Measurements from ENCODE around the gene PRKCD. TPM values are rescaled to one million over a fixed set of nuclear protein-coding genes. Genes with fewer than 3 reads are reported as not detected.

Gene PRKCD
- total RNA-seq, 1 donor from 2014 or later = 3.7 TPM

DNA sequence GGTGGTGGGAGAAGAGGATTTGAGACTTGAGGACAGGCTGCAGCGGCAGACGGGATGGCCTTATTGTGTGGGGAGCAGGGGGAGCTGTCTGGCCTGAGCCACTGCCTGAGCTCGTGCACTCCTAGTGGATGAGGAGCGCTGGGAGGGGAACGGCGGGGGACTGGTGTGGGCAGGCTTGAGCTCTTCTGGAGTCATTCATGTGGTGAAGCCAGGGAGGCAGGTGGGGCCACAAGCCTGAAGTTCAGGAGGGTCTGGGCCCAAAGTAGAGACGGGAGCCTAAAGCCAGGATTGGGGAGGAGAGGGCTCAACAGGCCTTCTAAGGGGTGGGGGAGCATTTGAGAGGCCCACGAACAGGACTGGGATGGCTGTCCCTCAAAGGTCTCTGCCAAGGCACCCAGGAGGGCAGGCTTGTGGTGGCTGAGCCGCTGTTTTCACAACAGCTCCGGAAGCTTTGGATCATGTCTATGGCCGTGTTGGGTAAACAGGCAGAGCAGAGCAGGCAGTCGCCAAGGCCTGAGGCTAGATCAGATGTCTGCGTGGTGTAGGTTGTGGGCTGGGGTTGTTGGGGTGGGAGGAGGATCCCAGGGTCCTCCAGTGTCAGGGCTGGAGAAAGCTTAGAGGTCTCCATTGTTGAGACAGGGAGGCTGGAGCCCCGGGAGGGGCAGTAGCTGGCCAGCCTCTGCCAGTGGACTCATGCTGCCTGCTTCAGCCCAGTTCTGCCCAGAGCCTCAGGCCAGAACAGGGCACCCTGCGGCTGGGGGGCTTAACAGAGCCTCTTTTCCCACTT is 8.2 kb downstream of the PRKCD start:
- no peak overlapping the region for H3K9ac ChIP-seq (ENCODE audit: low read depth in 1 of 3, low read length in 3 of 3)
- no peaks in the 10 kb centered on the region for H3K36me3 ChIP-seq (ENCODE audit: control insufficient read depth in 3 of 3, insufficient read depth in 3 of 3, low read length in 3 of 3)
- no peaks in the 10 kb centered on the region for H3K27me3 ChIP-seq (ENCODE audit: control insufficient read depth in 3 of 3, insufficient read depth in 3 of 3, low read length in 3 of 3)
- H3K27ac ChIP-seq (ENCODE audit: low read depth, low read length) = no peak overlapping the region
- no peaks in the 10 kb centered on the region for H3K9me3 ChIP-seq (ENCODE audit: control insufficient read depth in 3 of 3, low read length in 3 of 3)
- peaks cover 11 to 33% (median 17%) of the 10 kb centered on the region in 3 donors for H3K4me1 ChIP-seq (ENCODE audit: control insufficient read depth in 3 of 3, insufficient read depth in 3 of 3, low read length in 3 of 3)
- H3K4me3 ChIP-seq (ENCODE audit: low read length in 3 of 3) = no peak overlapping the region

DNA sequence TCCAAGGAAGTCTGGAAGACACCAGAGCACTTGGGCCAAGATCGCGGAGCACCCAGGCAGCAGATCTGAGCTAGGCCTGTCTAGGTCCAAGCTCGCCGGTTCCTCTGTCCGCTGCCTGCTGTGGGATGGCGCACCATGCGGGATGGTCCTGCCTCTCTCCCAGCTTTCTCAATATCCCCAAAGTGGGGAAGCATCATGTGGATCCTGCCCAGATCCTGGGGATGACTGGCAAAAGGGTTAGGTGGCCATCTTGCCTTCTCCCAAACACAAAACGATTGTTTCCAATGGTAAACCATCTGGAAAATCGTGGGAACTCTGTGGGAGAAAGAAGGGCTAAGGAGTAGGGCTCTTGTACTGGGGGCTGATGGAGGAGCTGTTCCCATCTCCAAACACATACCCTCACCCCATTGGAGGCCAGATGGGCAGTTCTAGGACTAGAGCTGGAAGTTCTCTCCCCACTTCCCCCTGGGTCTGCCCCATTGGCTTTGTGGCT is 8.9 kb downstream of the PRKCD start:
- H3K4me1 ChIP-seq (ENCODE audit: control insufficient read depth in 3 of 3, insufficient read depth in 3 of 3, low read length in 3 of 3) = peaks cover 11 to 33% (median 17%) of the 10 kb centered on the region in 3 donors
- no peak overlapping the region for H3K9ac ChIP-seq (ENCODE audit: low read depth in 1 of 3, low read length in 3 of 3)
- H3K27me3 ChIP-seq (ENCODE audit: control insufficient read depth in 3 of 3, insufficient read depth in 3 of 3, low read length in 3 of 3) = no peaks in the 10 kb centered on the region
- H3K36me3 ChIP-seq (ENCODE audit: control insufficient read depth in 3 of 3, insufficient read depth in 3 of 3, low read length in 3 of 3) = no peaks in the 10 kb centered on the region
- no peak overlapping the region for H3K27ac ChIP-seq (ENCODE audit: low read depth, low read length)
- H3K4me3 ChIP-seq (ENCODE audit: low read length in 3 of 3) = no peak overlapping the region
- no peaks in the 10 kb centered on the region for H3K9me3 ChIP-seq (ENCODE audit: control insufficient read depth in 3 of 3, low read length in 3 of 3)

- Histone ChIP-seq H3K27me3 (ENCODE audit: control insufficient read depth in 3 of 3, insufficient read depth in 3 of 3, low read length in 3 of 3) (no peaks in the 10 kb centered on the region), H3K4me3 (ENCODE audit: low read length in 3 of 3) (no peak overlapping the region), H3K36me3 (ENCODE audit: control insufficient read depth in 3 of 3, insufficient read depth in 3 of 3, low read length in 3 of 3) (no peaks in the 10 kb centered on the region), H3K9ac (ENCODE audit: low read depth in 1 of 3, low read length in 3 of 3) (no peak overlapping the region), H3K4me1 (ENCODE audit: control insufficient read depth in 3 of 3, insufficient read depth in 3 of 3, low read length in 3 of 3) (peaks cover 11 to 33% (median 17%) of the 10 kb centered on the region in 3 donors), H3K9me3 (ENCODE audit: control insufficient read depth in 3 of 3, low read length in 3 of 3) (no peaks in the 10 kb centered on the region), H3K27ac (ENCODE audit: low read depth, low read length) (no peak overlapping the region)
Measured at GRCh38 chr3:53170325-53171063, 9.5 kb downstream of the PRKCD start.

- Histone ChIP-seq H3K4me1 (ENCODE audit: control insufficient read depth in 3 of 3, insufficient read depth in 3 of 3, low read length in 3 of 3) (peaks cover 11 to 31% (median 16%) of the 10 kb centered on the region in 3 donors), H3K4me3 (ENCODE audit: low read length in 3 of 3) (no peak overlapping the region), H3K27ac (ENCODE audit: low read depth, low read length) (no peak overlapping the region), H3K9ac (ENCODE audit: low read depth in 1 of 3, low read length in 3 of 3) (no peak overlapping the region), H3K9me3 (ENCODE audit: control insufficient read depth in 3 of 3, low read length in 3 of 3) (no peaks in the 10 kb centered on the region), H3K27me3 (ENCODE audit: control insufficient read depth in 3 of 3, insufficient read depth in 3 of 3, low read length in 3 of 3) (no peaks in the 10 kb centered on the region), H3K36me3 (ENCODE audit: control insufficient read depth in 3 of 3, insufficient read depth in 3 of 3, low read length in 3 of 3) (no peaks in the 10 kb centered on the region)
Measured at GRCh38 chr3:53171064-53171418, 10.0 kb downstream of the PRKCD start.

DNA sequence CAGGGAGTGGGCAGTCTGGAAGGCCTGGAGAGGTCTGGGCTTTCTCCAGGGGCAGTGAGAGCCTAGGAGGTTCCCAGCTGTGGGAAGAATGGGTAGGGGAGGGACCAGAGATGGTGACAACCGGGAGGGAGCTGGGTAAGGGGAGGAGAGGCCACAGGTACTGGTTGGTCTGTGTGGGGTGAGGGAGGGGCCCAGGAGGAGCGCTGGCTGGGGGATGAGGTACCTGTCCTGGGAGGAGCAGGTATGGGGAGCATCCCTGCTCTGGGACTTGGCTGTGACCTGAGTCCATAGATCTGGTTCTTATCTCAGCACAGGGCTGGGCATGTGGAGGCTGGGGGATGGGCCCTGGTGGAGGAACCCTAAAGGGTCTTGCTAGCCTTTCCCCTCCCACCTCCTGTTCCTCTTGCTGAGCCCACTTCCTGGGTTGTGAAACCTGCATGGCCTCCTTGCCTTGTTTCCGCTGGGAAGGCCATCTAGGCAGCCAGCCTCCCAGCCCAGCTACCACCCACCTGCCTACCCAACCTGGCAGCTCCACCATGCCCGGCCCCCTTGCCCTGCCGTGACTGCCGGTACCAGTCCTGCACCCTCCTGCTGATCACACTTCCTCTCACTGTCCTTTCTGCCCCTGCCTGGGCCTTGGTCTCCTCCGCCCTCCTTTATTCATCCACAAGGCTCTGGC is 11.0 kb downstream of the PRKCD start:
- Histone ChIP-seq H3K9me3 (ENCODE audit: control insufficient read depth in 3 of 3, low read length in 3 of 3) (no peaks in the 10 kb centered on the region), H3K27me3 (ENCODE audit: control insufficient read depth in 3 of 3, insufficient read depth in 3 of 3, low read length in 3 of 3) (no peaks in the 10 kb centered on the region), H3K4me3 (ENCODE audit: low read length in 3 of 3) (no peak overlapping the region), H3K27ac (ENCODE audit: low read depth, low read length) (no peak overlapping the region), H3K36me3 (ENCODE audit: control insufficient read depth in 3 of 3, insufficient read depth in 3 of 3, low read length in 3 of 3) (no peaks in the 10 kb centered on the region), H3K4me1 (ENCODE audit: control insufficient read depth in 3 of 3, insufficient read depth in 3 of 3, low read length in 3 of 3) (peaks cover 5 to 22% (median 8%) of the 10 kb centered on the region in 3 donors), H3K9ac (ENCODE audit: low read depth in 1 of 3, low read length in 3 of 3) (no peak overlapping the region)

- peaks cover 0 to 15% (median 2%) of the 10 kb centered on the region in 3 donors for H3K4me1 ChIP-seq (ENCODE audit: control insufficient read depth in 3 of 3, insufficient read depth in 3 of 3, low read length in 3 of 3)
Measured at GRCh38 chr3:53173107-53173506, 12.1 kb downstream of the PRKCD start.

DNA sequence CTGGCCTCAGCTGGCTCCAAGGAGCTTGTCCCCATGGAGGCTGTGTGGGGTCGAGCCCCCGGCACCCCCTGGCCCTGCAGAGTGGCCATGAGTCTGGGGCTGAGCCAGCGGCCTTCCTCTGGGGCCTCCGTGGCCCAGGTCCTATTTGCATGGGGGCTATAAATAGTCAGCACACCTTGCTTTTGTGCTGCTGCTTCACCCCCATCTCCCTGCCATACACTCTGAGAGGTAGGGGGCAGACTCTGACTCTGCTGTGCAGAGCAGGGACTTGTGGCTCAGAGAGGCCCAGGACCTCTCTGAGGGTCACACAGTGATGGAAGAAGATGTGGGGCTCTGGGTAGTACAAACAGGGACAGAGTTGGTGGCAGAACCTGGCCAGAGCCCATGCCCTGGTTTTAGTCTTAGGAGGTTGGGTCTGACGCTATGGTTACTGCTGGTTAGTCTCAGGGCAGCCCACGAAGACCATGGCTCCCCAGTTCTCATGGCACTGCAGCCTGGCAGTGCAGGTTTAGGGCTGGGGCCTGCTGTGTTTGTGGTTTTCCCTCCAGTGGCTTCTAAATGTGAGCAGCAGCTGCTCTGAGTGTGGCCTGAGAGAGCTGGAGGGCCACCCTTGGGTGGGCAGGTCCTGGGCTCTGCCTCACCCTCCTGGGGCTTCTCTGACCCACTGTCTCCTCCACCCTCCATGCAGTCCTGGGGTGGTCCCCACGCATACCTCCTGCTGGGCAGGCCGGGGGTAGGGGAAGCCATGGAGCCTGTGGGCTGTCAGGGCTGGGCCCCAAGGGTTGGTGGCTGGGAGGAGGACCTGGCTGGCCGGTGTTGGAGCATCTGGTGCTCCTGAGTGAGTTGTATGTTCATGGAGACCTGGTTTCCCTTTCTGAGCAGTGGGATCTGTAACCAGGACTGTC is 13.6 kb downstream of the PRKCD start:
- H3K4me1 ChIP-seq (ENCODE audit: control insufficient read depth in 3 of 3, insufficient read depth in 3 of 3, low read length in 3 of 3) = peaks cover 0 to 12% (median 2%) of the 10 kb centered on the region in 3 donors
- no peak overlapping the region for H3K9ac ChIP-seq (ENCODE audit: low read depth in 1 of 3, low read length in 3 of 3)
- no peak overlapping the region for H3K4me3 ChIP-seq (ENCODE audit: low read length in 3 of 3)
- no peaks in the 10 kb centered on the region for H3K27me3 ChIP-seq (ENCODE audit: control insufficient read depth in 3 of 3, insufficient read depth in 3 of 3, low read length in 3 of 3)
- H3K36me3 ChIP-seq (ENCODE audit: control insufficient read depth in 3 of 3, insufficient read depth in 3 of 3, low read length in 3 of 3) = peaks cover 0 to 7% (median 3%) of the 10 kb centered on the region in 3 donors
- no peaks in the 10 kb centered on the region for H3K9me3 ChIP-seq (ENCODE audit: control insufficient read depth in 3 of 3, low read length in 3 of 3)
- no peak overlapping the region for H3K27ac ChIP-seq (ENCODE audit: low read depth, low read length)

More at GRCh38 chr3:53173107-53173506, 12.1 kb downstream of the PRKCD start:
- H3K36me3 ChIP-seq (ENCODE audit: control insufficient read depth in 3 of 3, insufficient read depth in 3 of 3, low read length in 3 of 3) = no peaks in the 10 kb centered on the region
- no peaks in the 10 kb centered on the region for H3K9me3 ChIP-seq (ENCODE audit: control insufficient read depth in 3 of 3, low read length in 3 of 3)
- no peak overlapping the region for H3K9ac ChIP-seq (ENCODE audit: low read depth in 1 of 3, low read length in 3 of 3)
- no peaks in the 10 kb centered on the region for H3K27me3 ChIP-seq (ENCODE audit: control insufficient read depth in 3 of 3, insufficient read depth in 3 of 3, low read length in 3 of 3)
- H3K27ac ChIP-seq (ENCODE audit: low read depth, low read length) = no peak overlapping the region
- no peak overlapping the region for H3K4me3 ChIP-seq (ENCODE audit: low read length in 3 of 3)

DNA sequence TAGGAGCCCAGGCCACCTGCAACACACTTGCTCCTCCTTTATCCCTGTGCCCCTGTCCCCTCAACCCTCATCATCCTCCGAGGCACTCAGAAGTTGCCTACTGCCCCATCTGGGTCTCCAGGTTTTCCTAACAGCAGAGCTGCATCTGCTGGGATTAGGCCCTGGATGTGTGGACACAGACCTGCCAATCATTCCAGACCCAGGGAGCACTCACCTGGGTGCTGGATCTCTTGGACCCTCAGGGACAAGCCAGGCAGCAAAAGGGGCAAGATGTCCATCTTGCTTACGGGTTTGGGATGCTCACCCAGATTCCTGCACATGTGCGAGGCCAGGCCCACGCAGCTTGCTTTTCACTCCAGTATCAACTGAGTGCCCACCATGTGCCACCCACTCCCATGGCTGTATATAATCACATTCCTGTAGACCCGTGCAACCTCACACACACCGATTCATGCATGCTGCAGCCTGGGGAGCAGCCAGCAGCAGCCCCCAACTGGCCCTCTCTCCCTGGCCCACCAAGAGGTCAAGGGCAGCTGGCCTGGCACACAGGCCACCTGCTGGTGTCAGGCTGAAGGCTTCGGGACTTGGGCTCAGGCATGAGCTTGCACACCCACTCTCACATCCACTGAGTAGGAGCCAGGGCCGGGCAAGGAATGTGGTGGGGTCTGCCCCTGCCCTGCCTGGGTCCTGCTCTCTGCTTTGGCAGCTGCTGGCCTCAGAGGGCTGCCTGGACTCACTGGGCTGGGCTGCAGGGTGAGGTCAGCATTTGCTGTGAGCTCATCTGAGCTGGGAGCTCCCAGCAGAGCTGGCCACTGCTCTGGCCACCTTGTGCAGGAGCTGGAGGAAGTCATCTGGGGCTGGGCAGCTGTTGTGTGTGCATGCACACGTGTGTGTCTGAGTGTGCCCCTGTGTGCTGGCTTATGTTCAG is 14.9 kb downstream of the PRKCD start:
- H3K9me3 ChIP-seq (ENCODE audit: control insufficient read depth in 3 of 3, low read length in 3 of 3) = no peaks in the 10 kb centered on the region
- peak overlapping the region in 1 of 3 donors; percentile 25 for H3K9ac ChIP-seq (ENCODE audit: low read depth in 1 of 3, low read length in 3 of 3)
- H3K4me1 ChIP-seq (ENCODE audit: control insufficient read depth in 3 of 3, insufficient read depth in 3 of 3, low read length in 3 of 3) = peaks cover 0 to 6% (median 2%) of the 10 kb centered on the region in 3 donors
- peaks cover 3 to 14% (median 10%) of the 10 kb centered on the region in 3 donors for H3K36me3 ChIP-seq (ENCODE audit: control insufficient read depth in 3 of 3, insufficient read depth in 3 of 3, low read length in 3 of 3)
- H3K27ac ChIP-seq (ENCODE audit: low read depth, low read length) = no peak overlapping the region
- no peak overlapping the region for H3K4me3 ChIP-seq (ENCODE audit: low read length in 3 of 3)
- H3K27me3 ChIP-seq (ENCODE audit: control insufficient read depth in 3 of 3, insufficient read depth in 3 of 3, low read length in 3 of 3) = no peaks in the 10 kb centered on the region
